Measurements from ENCODE around the gene UCK2. TPM values are rescaled to one million over a fixed set of nuclear protein-coding genes. Genes with fewer than 3 reads are reported as not detected.

The UCK2 gene
- total and polyA plus RNA-seq, 9 of the 15 experiments (the other 6 are each of a cell fraction or from before 2014, with no cell fraction given), result 71.6 to 145 (median 95.8) TPM

- no peak; a peak in 1 of 4 replicates for TF ChIP-seq MLLT1 (IDR thresholded peaks at IDR 0.05)
- peak; percentile 97 for TF ChIP-seq PRDM10 (IDR thresholded peaks at IDR 0.05; ENCODE audit: partially characterized antibody)
- no peak for TF ChIP-seq CHD7 (IDR thresholded peaks at IDR 0.05; ENCODE audit: low read depth, low read length)
- TF ChIP-seq SOX6 (IDR thresholded peaks at IDR 0.05), result no peak
- TF ChIP-seq ZBTB2 (IDR thresholded peaks at IDR 0.05), result no peak
- no peak for TF ChIP-seq ADNP (tag; IDR thresholded peaks at IDR 0.05)
- TF ChIP-seq MBD2 (IDR thresholded peaks at IDR 0.05; ENCODE audit: borderline replicate concordance, low read depth), result no peak; the same call in 1 of the 2 replicates
- no peak for TF ChIP-seq SNAPC5 (CRISPR knock-in tag; IDR thresholded peaks at IDR 0.05)
Observed at GRCh38 chr1:165828103-165828668, 772 bp downstream of the UCK2 start (continued).

All from K562 (cell line).